Trophoblast cell (in vitro differentiated cells and primary cell): ENCODE data around the gene CYP26C1. TPM values are rescaled to one million over a fixed set of nuclear protein-coding genes. Genes with fewer than 3 reads are reported as not detected.

Experiments
- DNase-seq, 2 donors: peaks; one replicate each; pipeline ENCODE4 v3.0.0-alpha.2; 2016
- H2AFZ ChIP-seq: 2 replicates; pipeline ENCODE4 v1.6.1; 2013; ENCODE audit warnings: low read length, moderate library complexity, mild to moderate bottlenecking; ENCODE audit not compliant: insufficient read depth, poor library complexity
- H2AK5ac ChIP-seq: 2 replicates; pipeline ENCODE4 v1.6.1; 2013; ENCODE audit warnings: mild to moderate bottlenecking, low read length
- H2BK120ac ChIP-seq: 2 replicates; pipeline ENCODE4 v1.6.1; 2013; ENCODE audit warnings: low read length, mild to moderate bottlenecking, moderate library complexity; ENCODE audit not compliant: insufficient read depth, poor library complexity
- H2BK12ac ChIP-seq: 2 replicates; pipeline ENCODE4 v1.6.1; 2013; ENCODE audit warnings: mild to moderate bottlenecking, low read length, moderate library complexity
- H2BK5ac ChIP-seq: 2 replicates; pipeline ENCODE4 v1.6.1; 2013; ENCODE audit warnings: low read length, low read depth, moderate library complexity, mild to moderate bottlenecking; ENCODE audit not compliant: poor library complexity
- H3K14ac ChIP-seq: 2 replicates; pipeline ENCODE4 v1.6.1; 2013; ENCODE audit warnings: mild to moderate bottlenecking, low read length
- H3K18ac ChIP-seq: 2 replicates; pipeline ENCODE4 v1.6.1; 2013; ENCODE audit warnings: mild to moderate bottlenecking, low read length
- H3K23ac ChIP-seq: 2 replicates; pipeline ENCODE4 v1.6.1; 2013; ENCODE audit warnings: low read length
- H3K27ac ChIP-seq: 2 replicates; pipeline ENCODE4 v1.5.1; 2013; ENCODE audit warnings: low read depth, mild to moderate bottlenecking, inconsistent platforms, low read length, moderate library complexity
- H3K27me3 ChIP-seq: 2 replicates; pipeline ENCODE4 v1.6.1; 2013; ENCODE audit warnings: inconsistent platforms, mild to moderate bottlenecking, low read length, moderate library complexity; ENCODE audit not compliant: insufficient read depth
- H3K36me3 ChIP-seq, 2 experiments: 1 replicate in 1 of 2; 2 replicates in 1 of 2; pipeline ENCODE4 v1.6.1; 2013; ENCODE audit warnings: low read length in 2 of 2, mild to moderate bottlenecking in 2 of 2, moderate library complexity in 1 of 2; ENCODE audit not compliant: insufficient read depth in 2 of 2, control insufficient read depth in 1 of 2
- H3K4ac ChIP-seq: 2 replicates; pipeline ENCODE4 v1.6.1; 2013; ENCODE audit warnings: low read depth, mild to moderate bottlenecking, low read length, moderate library complexity
- H3K4me1 ChIP-seq, 2 experiments: 1 replicate in 1 of 2; 2 replicates in 1 of 2; pipeline ENCODE4 v1.6.1; 2013; ENCODE audit warnings: low read length in 2 of 2, mild to moderate bottlenecking in 2 of 2, moderate library complexity in 1 of 2; ENCODE audit not compliant: insufficient read depth in 2 of 2, control insufficient read depth in 1 of 2
- H3K4me2 ChIP-seq: 2 replicates; pipeline ENCODE4 v1.6.1; 2013; ENCODE audit warnings: inconsistent platforms, mild to moderate bottlenecking, low read length, moderate library complexity
- H3K4me3 ChIP-seq: 2 replicates; pipeline ENCODE4 v1.5.1; 2013; ENCODE audit warnings: mild to moderate bottlenecking, low read depth, low read length, inconsistent platforms
- H3K79me1 ChIP-seq: one replicate; pipeline ENCODE4 v1.6.1; 2013; ENCODE audit warnings: low read length
- H3K79me2 ChIP-seq: 2 replicates; pipeline ENCODE4 v1.6.1; 2013; ENCODE audit warnings: low read length, mild to moderate bottlenecking; ENCODE audit not compliant: control insufficient read depth, insufficient read depth, poor library complexity
- H3K9ac ChIP-seq: 2 replicates; pipeline ENCODE4 v1.6.1; 2013; ENCODE audit warnings: mild to moderate bottlenecking, low read length
- H3K9me3 ChIP-seq: 2 replicates; pipeline ENCODE4 v1.6.1; 2013; ENCODE audit warnings: low read depth, mild to moderate bottlenecking, control low read depth, inconsistent platforms, low read length; ENCODE audit not compliant: insufficient read depth
- H4K12ac ChIP-seq: 2 replicates; pipeline ENCODE4 v1.6.1; 2013; ENCODE audit warnings: low read depth, mild to moderate bottlenecking, low read length, moderate library complexity
- H4K8ac ChIP-seq: 2 replicates; pipeline ENCODE4 v1.6.1; 2013; ENCODE audit warnings: low read depth, mild to moderate bottlenecking, low read length, moderate library complexity
- H4K91ac ChIP-seq: one replicate; pipeline ENCODE4 v1.6.1; 2013; ENCODE audit warnings: low read depth, mild to moderate bottlenecking, low read length, moderate library complexity
- WGBS: extraction: QIAGEN DNeasy Blood & Tissue Kit; methylation state at CpG from one replicate; pipeline ENCODE4 v1.1.7; 2013; ENCODE audit warnings: missing lambda C conversion rate; ENCODE audit not compliant: insufficient read length, insufficient coverage; ENCODE audit errors: extremely low coverage; 5-methylcytosine and 5-hydroxymethylcytosine counted together
- polyA plus RNA-seq: library from polyadenylated mRNA; stranded (reverse); fragments of 200-250 nt; gene quantifications from 2 replicates; pipeline ENCODE4 v1.2.3, GENCODE V29; 2013

The CYP26C1 gene
- 0.04 and 0.08 TPM in 2 replicates for polyA plus RNA-seq

DNA sequence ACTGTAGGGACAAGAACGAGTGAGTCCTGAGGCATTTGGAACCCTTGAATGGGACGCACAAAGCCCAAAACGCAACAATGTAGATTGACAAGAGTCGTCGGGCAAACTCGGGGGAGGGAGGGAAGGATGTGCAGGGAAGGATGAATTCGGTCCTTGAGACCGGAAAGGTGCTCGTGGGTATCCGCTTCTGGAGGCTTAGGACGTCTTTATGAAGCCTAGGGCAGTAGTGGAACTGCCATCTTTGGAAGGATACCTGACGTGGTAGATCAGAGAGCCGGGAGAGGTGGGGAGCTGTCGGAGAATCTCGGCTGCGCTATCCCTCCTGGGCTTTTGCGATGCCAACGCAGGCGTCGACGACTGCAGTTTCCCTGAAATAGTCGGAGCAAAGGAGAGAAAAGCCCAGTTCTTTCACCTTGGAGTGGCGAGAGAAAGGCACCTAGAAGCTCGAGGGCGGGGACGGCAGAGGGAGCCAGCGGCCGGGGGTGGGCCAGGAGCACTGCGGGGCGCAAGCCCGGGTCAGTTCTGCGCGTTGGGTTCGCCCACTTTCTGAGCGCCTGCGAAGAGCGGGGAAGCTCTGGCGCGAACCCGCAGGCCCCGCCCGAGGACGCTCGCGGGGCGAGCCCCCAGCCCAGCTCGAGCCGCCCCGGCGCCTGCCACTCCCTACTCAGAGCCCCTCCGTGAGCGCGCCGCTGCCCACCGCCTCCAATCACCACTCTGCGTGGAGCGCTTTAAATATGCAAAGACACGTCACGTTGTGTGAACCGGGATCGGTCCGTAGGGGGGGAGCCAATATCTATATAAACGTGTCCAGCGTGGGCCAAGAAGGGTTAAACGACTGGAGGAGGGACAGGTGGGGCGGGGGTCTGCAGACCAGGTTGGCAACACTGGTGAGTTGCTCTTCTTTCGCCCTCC lies at the start of gene CYP26C1:
CYP26C1 (plus strand) TSS at position 824 of the 912 bp plus-strand sequence. CDS start 466 bp downstream, outside the sequence.
- Histone ChIP-seq H3K36me3 (peaks cover 0 to 2% of the 10 kb centered on the region in 2 experiments), H2AK5ac (no peak within 1 kb of the TSS), H4K91ac (no peak within 1 kb of the TSS), H4K8ac (no peak within 1 kb of the TSS), H3K4ac (no peak within 1 kb of the TSS), H3K18ac (no peak within 1 kb of the TSS), H3K14ac (no peak within 1 kb of the TSS), H3K4me1 (peaks cover 18 to 21% of the 10 kb centered on the region in 2 experiments), H3K27me3 (peaks cover 56% of the 10 kb centered on the region), H2BK5ac (no peak within 1 kb of the TSS), H3K23ac (no peak within 1 kb of the TSS), H3K9me3 (peaks cover 5% of the 10 kb centered on the region), H3K79me1 (no peaks in the 10 kb centered on the region), H3K9ac (no peak within 1 kb of the TSS), H2BK120ac (no peak within 1 kb of the TSS), H3K79me2 (no peaks in the 10 kb centered on the region), H3K27ac (no peak within 1 kb of the TSS), H2BK12ac (no peak within 1 kb of the TSS), H3K4me3 (no peak within 1 kb of the TSS), H3K4me2 (peak within 1 kb of the TSS; percentile 66), H4K12ac (no peak within 1 kb of the TSS), H2AFZ (no peak within 1 kb of the TSS)
- no CpG with 5 or more reads among the region's 67 CpGs for WGBS
- no peak for DNase-seq

GRCh38 chr10:93015722-93016121 lies 44.9 kb upstream of the CYP26C1 start:
- H2AK5ac ChIP-seq = no peak overlapping the region
- H3K9me3 ChIP-seq = no peaks in the 10 kb centered on the region
- H4K8ac ChIP-seq = no peak overlapping the region
- no peak overlapping the region for H2BK5ac ChIP-seq
- DNase-seq = no peak
- H2BK120ac ChIP-seq = no peak overlapping the region
- H3K18ac ChIP-seq = no peak overlapping the region
- no peak overlapping the region for H3K27ac ChIP-seq
- no peak overlapping the region for H3K4me2 ChIP-seq
- no peaks in the 10 kb centered on the region for H3K79me2 ChIP-seq
- H3K14ac ChIP-seq = no peak overlapping the region
- H3K36me3 ChIP-seq = no peaks in the 10 kb centered on the region
- H4K91ac ChIP-seq = no peak overlapping the region
- no peak overlapping the region for H4K12ac ChIP-seq
- H3K4me3 ChIP-seq = no peak overlapping the region
- WGBS = no CpG with 5 or more reads among the region's 3 CpGs
- H3K9ac ChIP-seq = no peak overlapping the region
- no peak overlapping the region for H3K23ac ChIP-seq
- no peaks in the 10 kb centered on the region for H3K27me3 ChIP-seq
- no peak overlapping the region for H3K4ac ChIP-seq
- no peaks in the 10 kb centered on the region for H3K79me1 ChIP-seq
- no peak overlapping the region for H2AFZ ChIP-seq
- H3K4me1 ChIP-seq = no peaks in the 10 kb centered on the region
- no peak overlapping the region for H2BK12ac ChIP-seq

DNA sequence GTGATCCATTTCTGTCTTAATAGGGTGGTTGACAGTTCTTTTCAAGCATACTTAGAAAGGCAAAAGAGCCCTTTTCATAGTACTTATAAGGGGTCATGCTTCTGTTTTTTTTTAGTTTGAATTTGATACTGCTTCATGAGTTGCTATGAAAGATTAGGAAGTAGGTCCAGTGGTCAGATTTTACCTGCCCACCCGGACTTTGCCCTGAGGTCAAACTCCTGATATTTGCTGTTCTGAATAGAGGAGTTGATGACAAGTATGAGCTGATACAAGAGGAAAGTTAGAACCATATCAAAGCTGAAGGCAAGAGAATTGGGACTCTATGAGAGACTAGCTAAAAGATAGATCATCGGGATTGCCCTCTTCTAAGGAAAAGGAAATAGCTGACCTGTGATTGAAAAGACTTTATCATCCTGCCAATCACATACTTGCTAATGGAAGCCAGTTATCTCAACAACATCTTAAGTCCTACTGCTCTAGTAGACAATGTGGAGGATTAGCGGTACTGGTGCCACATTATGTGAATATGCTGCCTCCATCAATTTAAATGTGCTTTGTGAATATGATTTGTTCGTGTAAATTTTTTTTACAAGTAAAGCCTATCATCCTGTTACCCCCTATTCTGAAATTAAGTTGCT lies 37.5 kb upstream of the CYP26C1 start:
- Histone ChIP-seq H3K4me3 (no peak overlapping the region), H2AK5ac (no peak overlapping the region), H3K27me3 (no peaks in the 10 kb centered on the region), H4K8ac (no peak overlapping the region), H3K14ac (no peak overlapping the region), H3K4me2 (no peak overlapping the region), H3K23ac (no peak overlapping the region), H3K9me3 (peaks cover 2% of the 10 kb centered on the region), H3K36me3 (no peaks in the 10 kb centered on the region), H2BK120ac (no peak overlapping the region), H3K79me2 (no peaks in the 10 kb centered on the region), H2AFZ (no peak overlapping the region), H2BK12ac (no peak overlapping the region), H4K12ac (no peak overlapping the region), H3K27ac (no peak overlapping the region), H4K91ac (no peak overlapping the region), H3K18ac (no peak overlapping the region), H3K9ac (no peak overlapping the region), H3K4me1 (no peaks in the 10 kb centered on the region), H2BK5ac (no peak overlapping the region), H3K4ac (no peak overlapping the region), H3K79me1 (no peaks in the 10 kb centered on the region)
- no CpG with 5 or more reads among the region's 4 CpGs for WGBS
- peak in 1 of 2 donors; percentile 58 for DNase-seq

- no CpG with 5 or more reads among the region's 2 CpGs for WGBS
Observed at GRCh38 chr10:93026072-93026471, 34.5 kb upstream of the CYP26C1 start.

More at GRCh38 chr10:93026072-93026471, 34.5 kb upstream of the CYP26C1 start:
- H3K79me1 ChIP-seq = peaks cover 4% of the 10 kb centered on the region
- no peak overlapping the region for H3K4me3 ChIP-seq
- H3K9ac ChIP-seq = no peak overlapping the region
- no peak overlapping the region for H4K91ac ChIP-seq
- H3K36me3 ChIP-seq = no peaks in the 10 kb centered on the region
- H3K27me3 ChIP-seq = no peaks in the 10 kb centered on the region
- H2AFZ ChIP-seq = no peak overlapping the region
- H3K79me2 ChIP-seq = no peaks in the 10 kb centered on the region
- H3K27ac ChIP-seq = no peak overlapping the region
- no peak overlapping the region for H2BK5ac ChIP-seq
- H3K14ac ChIP-seq = no peak overlapping the region
- H3K4ac ChIP-seq = no peak overlapping the region
- H2AK5ac ChIP-seq = no peak overlapping the region
- H2BK120ac ChIP-seq = no peak overlapping the region
- H3K4me2 ChIP-seq = no peak overlapping the region
- peaks cover 2% of the 10 kb centered on the region for H3K9me3 ChIP-seq
- no peak overlapping the region for H4K12ac ChIP-seq
- H4K8ac ChIP-seq = no peak overlapping the region
- H3K4me1 ChIP-seq = peaks cover 3% of the 10 kb centered on the region in 2 experiments
- no peak for DNase-seq
- no peak overlapping the region for H3K18ac ChIP-seq
- H2BK12ac ChIP-seq = no peak overlapping the region
- no peak overlapping the region for H3K23ac ChIP-seq
